K562 (cell line): ENCODE measurements around the gene AURKB. TPM values are rescaled to one million over a fixed set of nuclear protein-coding genes. Genes with fewer than 3 reads are reported as not detected.

ENCODE experiments used
- BACH1 ChIP-seq: fragments of 200-800 bp; sonication (Bioruptor generic); IDR thresholded peaks from 2 replicates; pipeline ENCODE4 v1.6.1; 2016; ENCODE audit warnings: missing genetic modification characterization, missing compliant biosample characterization
- BCL6 ChIP-seq: fragments of 250-450 bp; sonication (Bioruptor Pico); IDR thresholded peaks from 2 replicates; pipeline ENCODE4 v1.4.0; 2020
- CBFA2T3 ChIP-seq: fragments of 450-650 bp; IDR thresholded peaks from 2 replicates; pipeline ENCODE4 v1.6.1; 2017
- ESRRB ChIP-seq: fragments of 250-450 bp; sonication (Bioruptor Pico); IDR thresholded peaks from 2 replicates; pipeline ENCODE4 v1.5.0; 2020; ENCODE audit warnings: mild to moderate bottlenecking, moderate library complexity, borderline replicate concordance
- GATAD2B ChIP-seq: fragments of 450-650 bp; IDR thresholded peaks from 2 replicates; pipeline ENCODE4 v1.6.1; 2017; ENCODE audit warnings: mild to moderate bottlenecking, borderline replicate concordance
- HBP1 ChIP-seq: fragments of 450-650 bp; formaldehyde crosslinking; IDR thresholded peaks from 2 replicates; pipeline ENCODE4 v1.4.0; 2022; ENCODE audit warnings: missing genetic modification characterization
- HDAC1 ChIP-seq, 2 experiments: fragments of 450-650 bp; IDR thresholded peaks; 2 replicates each; pipeline ENCODE4 v1.6.1; 2016 to 2017; ENCODE audit warnings: inconsistent platforms in 1 of 2, mild to moderate bottlenecking in 1 of 2, moderate library complexity in 1 of 2
- JUN ChIP-seq, 2 experiments: sonication (generic) in 1 of 2; formaldehyde crosslinking in 1 of 2; IDR thresholded peaks; 2 replicates each; pipeline versions ENCODE4 v1.6.1 to v1.8.0; 2012 to 2022; ENCODE audit warnings: borderline replicate concordance in 2 of 2, mild to moderate bottlenecking in 2 of 2, improper control_type of control experiment in 1 of 2, low read depth in 1 of 2, low read length in 1 of 2, missing genetic modification reagents in 1 of 2
- KHSRP ChIP-seq: fragments of 450-650 bp; IDR thresholded peaks from 2 replicates; pipeline ENCODE4 v1.6.1; 2017
- MTA2 ChIP-seq: fragments of 450-650 bp; IDR thresholded peaks from 2 replicates; pipeline ENCODE4 v1.6.1; 2016; ENCODE audit warnings: low read depth
- MYBL2 ChIP-seq, 2 experiments: fragments of 450-650 bp in 1 of 2; sonication (generic) in 1 of 2; formaldehyde crosslinking in 1 of 2; IDR thresholded peaks; 2 replicates each; pipeline versions ENCODE4 v1.6.1 to v1.8.1; 2017 to 2022; ENCODE audit warnings: borderline replicate concordance in 1 of 2, inconsistent platforms in 1 of 2, low read depth in 1 of 2, mild to moderate bottlenecking in 1 of 2, missing genetic modification reagents in 1 of 2, moderate library complexity in 1 of 2
- PKNOX1 ChIP-seq: fragments of 450-650 bp; IDR thresholded peaks from 2 replicates; pipeline ENCODE4 v1.6.1; 2016
- POLR2A ChIP-seq: fragments of 450-650 bp; conservative IDR thresholded peaks from 2 replicates; pipeline ENCODE4 v1.6.1; 2016
- PRMT5 ChIP-seq: sonication (generic); formaldehyde crosslinking; IDR thresholded peaks from 2 replicates; pipeline ENCODE4 v1.5.0; 2020; ENCODE audit warnings: missing genetic modification reagents
- RBM22 ChIP-seq: fragments of 200-400 bp; formaldehyde crosslinking; IDR thresholded peaks from 2 replicates; pipeline ENCODE4 v1.6.1; 2018; ENCODE audit warnings: low read length, low read depth; ENCODE audit not compliant: poor library complexity, severe bottlenecking
- SREBF1 ChIP-seq: fragments of 150-350 bp; IDR thresholded peaks from 2 replicates; pipeline ENCODE4 v1.6.1; 2014; ENCODE audit warnings: antibody characterized with exemption, low read depth, low read length, borderline replicate concordance
- TEAD4 ChIP-seq, 2 experiments: sonication (generic) in 1 of 2; formaldehyde crosslinking in 1 of 2; IDR thresholded peaks; 2 replicates each; pipeline versions ENCODE4 v1.6.1 to v1.8.0; 2012 to 2022; ENCODE audit warnings: borderline replicate concordance in 1 of 2, inconsistent platforms in 1 of 2, low read length in 1 of 2, mild to moderate bottlenecking in 1 of 2, missing genetic modification reagents in 1 of 2
- TSC22D4 ChIP-seq: fragments of 450-650 bp; IDR thresholded peaks from 2 replicates; pipeline ENCODE4 v1.6.1; 2016; ENCODE audit warnings: missing genetic modification characterization, missing biosample characterization, control low read depth
- ZKSCAN1 ChIP-seq: fragments of 150-350 bp; IDR thresholded peaks from 2 replicates; pipeline ENCODE4 v1.6.1; 2016; ENCODE audit warnings: low read depth, low read length
- ZNF347 ChIP-seq: fragments of 450-650 bp; formaldehyde crosslinking; IDR thresholded peaks from 2 replicates; pipeline ENCODE4 v1.4.0; 2020; ENCODE audit warnings: low read depth, mild to moderate bottlenecking, moderate library complexity
- ZNF408 ChIP-seq: fragments of 250-450 bp; sonication (Bioruptor Pico); IDR thresholded peaks from 2 replicates; pipeline ENCODE4 v1.4.0; 2020; ENCODE audit warnings: low read depth, mild to moderate bottlenecking, moderate library complexity
- polyA plus RNA-seq, 8 experiments: library from polyadenylated mRNA; depleted of rRNA in 4 of 8; stranded (reverse) in 5 of 8; unstranded in 3 of 8; fragments of >200 nt; fragmentation: Nextera tagmentation in 2 of 8; fragmentation: Illumina TruSeq in 1 of 8; extraction: Ambion mirVana in 2 of 8; extraction: Trizol in 1 of 8; gene quantifications; 2 replicates each; pipeline versions ENCODE4 v1.2.1 to v1.2.3, GENCODE V29; 2011 to 2014; ENCODE audit warnings: inconsistent platforms in 1 of 8, missing spikeins in 1 of 8
- total RNA-seq, 7 experiments: library from RNA; depleted of rRNA in 6 of 7; stranded (reverse); fragments of >200 nt in 6 of 7; fragmentation: Illumina TruSeq in 2 of 7; extraction: Trizol in 2 of 7; gene quantifications; 2 replicates each; pipeline versions ENCODE4 v1.2.1 to v1.2.3, GENCODE V29; 2011 to 2021; ENCODE audit warnings: low replicate concordance in 1 of 7
- TF ChIP-seq, protein P1 (sequence below), 2 experiments: fragments of 450-650 bp in 1 of 2; sonication (generic) in 1 of 2; formaldehyde crosslinking in 1 of 2; IDR thresholded peaks in 1 of 2; conservative IDR thresholded peaks in 1 of 2; 2 replicates each; pipeline versions ENCODE4 v1.6.1 to v1.8.1; 2016 to 2023; ENCODE audit warnings: mild to moderate bottlenecking in 2 of 2, moderate library complexity in 2 of 2, inconsistent platforms in 1 of 2, missing genetic modification reagents in 1 of 2

AURKB gene
- total and polyA plus RNA-seq, 9 of the 15 experiments (the other 6 are each of a cell fraction or from before 2014, with no cell fraction given) = 27.2 to 114 (median 74.8) TPM

- TF ChIP-seq HBP1 (CRISPR knock-in tag) (no peak), TSC22D4 (tag) (no peak), SREBF1 (no peak), HDAC1 (IDR thresholded peaks at IDR 0.05) (peak in 1 of 2 experiments; percentile 22; a peak in 2 of 4 replicates), CBFA2T3 (peak; percentile 56), MYBL2 (IDR thresholded peaks at IDR 0.05; ENCODE audit: low read depth) (peak; percentile 14; the same call in 1 of the 2 replicates), MYBL2 (CRISPR knock-in tag; IDR thresholded peaks at IDR 0.05; ENCODE audit: borderline replicate concordance) (no peak), PRMT5 (CRISPR knock-in tag) (no peak), JUN (IDR thresholded peaks at IDR 0.05; ENCODE audit: borderline replicate concordance, low read depth, low read length) (peak; percentile 34; the same call in 1 of the 2 replicates), JUN (CRISPR knock-in tag; IDR thresholded peaks at IDR 0.05; ENCODE audit: borderline replicate concordance) (no peak), BACH1 (tag) (0 out of 2 replicates have a peak, but pooled peaks have one; percentile 25), MTA2 (0 out of 2 replicates have a peak, but pooled peaks have one; percentile 27), ZNF408 (CRISPR knock-in tag) (no peak), BCL6 (no peak), ESRRB (CRISPR knock-in tag) (no peak), PKNOX1 (peak; percentile 80), RBM22 (no peak), KHSRP (no peak), TEAD4 (IDR thresholded peaks at IDR 0.05; ENCODE audit: low read length) (peak; percentile 37; the same call in 1 of the 2 replicates), TEAD4 (CRISPR knock-in tag; IDR thresholded peaks at IDR 0.05; ENCODE audit: borderline replicate concordance) (no peak), ZKSCAN1 (no peak), POLR2A (peak; percentile 73), GATAD2B (no peak), ZNF347 (CRISPR knock-in tag) (no peak)
- TF ChIP-seq, protein P1, sequence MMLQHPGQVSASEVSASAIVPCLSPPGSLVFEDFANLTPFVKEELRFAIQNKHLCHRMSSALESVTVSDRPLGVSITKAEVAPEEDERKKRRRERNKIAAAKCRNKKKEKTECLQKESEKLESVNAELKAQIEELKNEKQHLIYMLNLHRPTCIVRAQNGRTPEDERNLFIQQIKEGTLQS (IDR thresholded peaks at IDR 0.05) = peak; percentile 59
- TF ChIP-seq, protein P1 (CRISPR knock-in tag; conservative IDR thresholded peaks at IDR 0.05) = no peak
Measured at GRCh38 chr17:8192070-8192815, 18.1 kb downstream of the AURKB start (continued).
